ENCODE data around the gene RIPK4.

GRCh38 chr21:41715649-41716281, 51.1 kb downstream of the RIPK4 start:
- TF ChIP-seq CTCF (conservative IDR thresholded peaks at IDR 0.05): no peak
- TF ChIP-seq ZFX (IDR thresholded peaks at IDR 0.05): no peak
